Measurements from ENCODE around the gene SYT1. TPM values are rescaled to one million over a fixed set of nuclear protein-coding genes. Genes with fewer than 3 reads are reported as not detected.
"Not testable (repeated sequence)": the region's sequence is repeated elsewhere in the genome, so short reads cannot be mapped to it uniquely, and the experiment has no call there.

Gene SYT1
- total and polyA plus RNA-seq, 8 donors = under 0.01 to 11.4 (median 0.88) TPM

- TF ChIP-seq POLR2A (IDR thresholded peaks at IDR 0.05) (no peak), CTCF (IDR thresholded peaks at IDR 0.05) (no peak), EP300 (IDR thresholded peaks at IDR 0.05) (no peak), POLR2AphosphoS5 (IDR thresholded peaks at IDR 0.05) (no peak)
- WGBS, 5 donors = 76 to 85% (median 78%) methylated on average over 2 of the region's 2 CpGs
These were observed 34.9 kb upstream of the SYT1 start for GRCh38 chr12:78829690-78830089.

GRCh38 chr12:78835493-78835892 is 29.1 kb upstream of the SYT1 start:
- Histone ChIP-seq H3K27ac (no peak overlapping the region), H3K9me3 (no peaks in the 10 kb centered on the region), H3K36me3 (no peaks in the 10 kb centered on the region), H3K27me3 (no peaks in the 10 kb centered on the region), H3K4me1 (no peaks in the 10 kb centered on the region), H3K4me3 (no peak overlapping the region)
- no peak for DNase-seq
- 81 to 85% (median 85%) methylated on average over 6 of the region's 6 CpGs for WGBS, 5 donors
- TF ChIP-seq POLR2A (IDR thresholded peaks at IDR 0.05) (no peak), EP300 (IDR thresholded peaks at IDR 0.05) (no peak), POLR2AphosphoS5 (IDR thresholded peaks at IDR 0.05) (no peak), CTCF (IDR thresholded peaks at IDR 0.05) (no peak)
- intact Hi-C loops (cut with DNase I; ENCODE audit: low total_unique reads) = no loop called here

More at GRCh38 chr12:78829690-78830089, 34.9 kb upstream of the SYT1 start:
- intact Hi-C loops (cut with DNase I; ENCODE audit: low total_unique reads) = no loop called here
- no peaks in the 10 kb centered on the region for H3K27me3 ChIP-seq
- DNase-seq = no peak
- H3K4me1 ChIP-seq = no peaks in the 10 kb centered on the region
- no peak overlapping the region for H3K4me3 ChIP-seq
- H3K27ac ChIP-seq = no peak overlapping the region
- no peaks in the 10 kb centered on the region for H3K9me3 ChIP-seq
- H3K36me3 ChIP-seq = no peaks in the 10 kb centered on the region

- intact Hi-C loops (cut with DNase I; ENCODE audit: low total_unique reads) = not testable (repeated sequence)
- WGBS, 5 donors = 82 to 86% (median 82%) methylated on average over 7 of the region's 7 CpGs
These were observed 24.0 kb upstream of the SYT1 start for GRCh38 chr12:78840518-78841019.

GRCh38 chr12:78853231-78853630 is 11.3 kb upstream of the SYT1 start:
- no peaks in the 10 kb centered on the region for H3K36me3 ChIP-seq
- H3K27me3 ChIP-seq = no peaks in the 10 kb centered on the region
- intact Hi-C loops (cut with DNase I; ENCODE audit: low total_unique reads) = no loop called here
- H3K9me3 ChIP-seq = peaks cover 0 to 13% (median 5%) of the 10 kb centered on the region in 4 donors
- H3K4me3 ChIP-seq = no peak overlapping the region
- TF ChIP-seq EP300 (IDR thresholded peaks at IDR 0.05) (no peak), POLR2AphosphoS5 (IDR thresholded peaks at IDR 0.05) (no peak), CTCF (IDR thresholded peaks at IDR 0.05) (no peak), POLR2A (IDR thresholded peaks at IDR 0.05) (no peak)
- no peak overlapping the region for H3K27ac ChIP-seq
- no peaks in the 10 kb centered on the region for H3K4me1 ChIP-seq
- DNase-seq = no peak

More at GRCh38 chr12:78840518-78841019, 24.0 kb upstream of the SYT1 start:
- H3K27me3 ChIP-seq, H3K27ac ChIP-seq, H3K4me1 ChIP-seq, H3K36me3 ChIP-seq, DNase-seq, H3K4me3 ChIP-seq: not testable (repeated sequence)
- peaks cover 0 to 11% (median 3%) of the 10 kb centered on the region in 4 donors for H3K9me3 ChIP-seq
